Measurements from ENCODE around the gene ZNF334. TPM values are rescaled to one million over a fixed set of nuclear protein-coding genes. Genes with fewer than 3 reads are reported as not detected.

Gene ZNF334
- total RNA-seq, 1 donor from 2014 or later = 7.8 TPM

DNA sequence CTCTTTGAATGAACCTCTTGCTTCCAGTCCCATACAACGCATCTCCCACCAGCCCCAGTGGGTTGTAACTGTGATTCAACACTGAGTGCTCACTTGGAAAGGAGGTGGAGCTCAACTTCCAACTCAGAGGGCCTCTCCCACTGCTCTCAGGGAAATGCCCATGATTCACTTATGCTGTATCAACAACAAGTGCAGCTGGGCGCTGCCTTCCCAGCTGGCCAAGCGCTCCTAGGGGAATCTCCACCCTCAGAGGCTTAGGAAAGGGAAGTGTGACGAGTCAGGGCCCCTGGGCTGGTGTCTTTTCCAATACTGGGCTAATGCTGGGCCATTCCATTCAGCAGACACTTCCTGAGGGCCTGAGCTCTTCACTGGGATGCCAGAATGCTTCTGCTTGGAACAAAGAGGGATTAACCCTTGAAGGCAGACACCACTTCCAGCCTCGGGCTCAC is 45.2 kb upstream of the ZNF334 start:
- Histone ChIP-seq H3K36me3 (ENCODE audit: control insufficient read depth, insufficient read depth, low read length) (no peaks in the 10 kb centered on the region), H3K27me3 (ENCODE audit: control insufficient read depth, insufficient read depth, low read length) (no peaks in the 10 kb centered on the region), H3K4me3 (ENCODE audit: low read depth, low read length) (no peak overlapping the region)
- peak; percentile 79 for DNase-seq (ENCODE audit: low read depth)
- TF ChIP-seq, protein P1, sequence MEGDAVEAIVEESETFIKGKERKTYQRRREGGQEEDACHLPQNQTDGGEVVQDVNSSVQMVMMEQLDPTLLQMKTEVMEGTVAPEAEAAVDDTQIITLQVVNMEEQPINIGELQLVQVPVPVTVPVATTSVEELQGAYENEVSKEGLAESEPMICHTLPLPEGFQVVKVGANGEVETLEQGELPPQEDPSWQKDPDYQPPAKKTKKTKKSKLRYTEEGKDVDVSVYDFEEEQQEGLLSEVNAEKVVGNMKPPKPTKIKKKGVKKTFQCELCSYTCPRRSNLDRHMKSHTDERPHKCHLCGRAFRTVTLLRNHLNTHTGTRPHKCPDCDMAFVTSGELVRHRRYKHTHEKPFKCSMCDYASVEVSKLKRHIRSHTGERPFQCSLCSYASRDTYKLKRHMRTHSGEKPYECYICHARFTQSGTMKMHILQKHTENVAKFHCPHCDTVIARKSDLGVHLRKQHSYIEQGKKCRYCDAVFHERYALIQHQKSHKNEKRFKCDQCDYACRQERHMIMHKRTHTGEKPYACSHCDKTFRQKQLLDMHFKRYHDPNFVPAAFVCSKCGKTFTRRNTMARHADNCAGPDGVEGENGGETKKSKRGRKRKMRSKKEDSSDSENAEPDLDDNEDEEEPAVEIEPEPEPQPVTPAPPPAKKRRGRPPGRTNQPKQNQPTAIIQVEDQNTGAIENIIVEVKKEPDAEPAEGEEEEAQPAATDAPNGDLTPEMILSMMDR (IDR thresholded peaks at IDR 0.05; ENCODE audit: insufficient read depth, low read length, poor library complexity, severe bottlenecking) = no peak

DNA sequence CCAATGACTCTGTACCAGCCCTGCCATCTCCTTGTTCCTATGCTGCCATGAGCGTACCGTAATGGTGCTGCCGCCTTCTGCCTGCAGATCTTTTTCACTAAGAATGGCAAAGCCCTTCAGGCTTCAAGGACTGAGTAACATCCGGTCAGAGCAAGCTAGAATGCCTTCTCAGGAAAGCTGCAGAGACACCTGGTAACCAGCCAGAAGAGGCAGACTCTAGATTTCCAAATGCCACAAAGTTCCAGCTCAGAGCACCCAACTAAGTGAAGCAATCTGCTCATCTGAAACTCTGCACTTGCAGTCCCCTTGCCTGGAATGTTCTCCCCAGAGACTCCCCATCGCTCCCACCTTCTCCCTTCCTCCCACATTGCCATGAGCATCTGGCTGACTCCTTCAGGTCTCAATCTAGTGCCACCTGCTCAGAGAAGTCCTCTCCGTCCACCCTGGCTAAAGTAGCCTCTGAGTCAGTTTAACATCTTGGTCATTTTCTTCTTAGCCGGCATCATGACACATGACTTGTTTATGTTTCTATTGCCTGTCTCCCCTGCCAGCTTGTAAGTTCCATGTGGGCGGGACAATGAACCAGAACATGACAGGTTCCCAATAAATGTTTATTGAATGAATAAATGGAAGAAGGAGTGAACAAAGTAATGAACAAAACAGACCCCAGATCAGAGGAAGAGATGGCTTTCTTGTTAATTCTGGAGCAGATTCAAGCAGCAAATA is 44.0 kb upstream of the ZNF334 start:
- Histone ChIP-seq H3K36me3 (ENCODE audit: control insufficient read depth, insufficient read depth, low read length) (no peaks in the 10 kb centered on the region), H3K27me3 (ENCODE audit: control insufficient read depth, insufficient read depth, low read length) (no peaks in the 10 kb centered on the region), H3K4me3 (ENCODE audit: low read depth, low read length) (no peak overlapping the region)
- TF ChIP-seq, protein P1 (IDR thresholded peaks at IDR 0.05; ENCODE audit: insufficient read depth, low read length, poor library complexity, severe bottlenecking) = no peak
- no peak for DNase-seq (ENCODE audit: low read depth)

DNA sequence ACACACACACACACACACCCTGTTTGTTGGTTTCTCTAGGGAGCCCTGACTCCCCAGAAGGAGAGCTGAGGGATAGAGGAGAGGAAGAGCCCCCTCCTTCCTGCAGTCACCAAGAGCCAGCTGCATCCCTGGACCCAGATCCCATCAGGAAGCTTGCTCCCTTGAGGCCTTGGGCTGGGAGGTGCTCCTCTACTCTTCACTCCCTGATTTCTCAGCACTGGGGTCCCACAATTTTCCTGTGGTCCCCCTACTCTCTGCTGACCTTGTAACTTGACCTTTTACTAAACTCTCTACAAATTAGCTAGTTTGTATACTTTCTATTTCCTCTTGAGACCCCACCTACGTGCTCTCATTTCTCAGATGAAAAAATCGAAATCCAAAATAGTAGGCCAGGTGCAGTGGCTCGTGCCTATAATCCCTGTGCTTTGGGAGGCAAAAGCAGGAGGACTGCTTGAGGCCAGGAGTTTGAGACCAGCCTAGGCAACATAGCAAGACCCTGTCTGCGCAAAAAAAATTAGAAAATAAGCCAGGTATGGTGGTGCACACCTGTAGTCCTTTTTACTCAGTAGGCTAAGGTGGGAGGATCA is 42.1 kb upstream of the ZNF334 start:
- no peaks in the 10 kb centered on the region for H3K27me3 ChIP-seq (ENCODE audit: control insufficient read depth, insufficient read depth, low read length)
- no peaks in the 10 kb centered on the region for H3K36me3 ChIP-seq (ENCODE audit: control insufficient read depth, insufficient read depth, low read length)
- TF ChIP-seq, protein P1 (IDR thresholded peaks at IDR 0.05; ENCODE audit: insufficient read depth, low read length, poor library complexity, severe bottlenecking) = no peak
- H3K4me3 ChIP-seq (ENCODE audit: low read depth, low read length) = no peak overlapping the region
- DNase-seq (ENCODE audit: low read depth) = no peak

DNA sequence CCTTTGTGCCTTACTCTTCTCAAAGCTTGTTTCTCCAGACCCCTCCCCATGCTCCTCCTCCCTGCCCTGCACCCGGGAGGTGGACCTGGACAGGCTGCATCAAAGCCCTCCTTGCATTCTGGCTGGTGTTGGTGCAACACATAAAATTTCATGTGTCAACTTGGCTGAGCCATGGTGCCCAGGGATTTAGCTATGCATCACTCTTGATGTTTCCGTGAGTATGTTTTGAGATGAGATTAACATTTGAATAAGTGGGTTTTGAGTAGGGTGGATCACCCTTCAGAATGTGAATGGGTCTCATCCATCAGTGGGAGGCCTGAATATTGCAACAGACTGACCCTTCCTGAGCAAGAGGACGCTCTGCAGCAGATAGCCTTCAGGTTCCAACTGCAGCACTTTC is 41.5 kb upstream of the ZNF334 start:
- Histone ChIP-seq H3K36me3 (ENCODE audit: control insufficient read depth, insufficient read depth, low read length) (no peaks in the 10 kb centered on the region), H3K27me3 (ENCODE audit: control insufficient read depth, insufficient read depth, low read length) (no peaks in the 10 kb centered on the region), H3K4me3 (ENCODE audit: low read depth, low read length) (no peak overlapping the region)
- TF ChIP-seq, protein P1 (IDR thresholded peaks at IDR 0.05; ENCODE audit: insufficient read depth, low read length, poor library complexity, severe bottlenecking) = no peak
- DNase-seq (ENCODE audit: low read depth) = no peak

DNA sequence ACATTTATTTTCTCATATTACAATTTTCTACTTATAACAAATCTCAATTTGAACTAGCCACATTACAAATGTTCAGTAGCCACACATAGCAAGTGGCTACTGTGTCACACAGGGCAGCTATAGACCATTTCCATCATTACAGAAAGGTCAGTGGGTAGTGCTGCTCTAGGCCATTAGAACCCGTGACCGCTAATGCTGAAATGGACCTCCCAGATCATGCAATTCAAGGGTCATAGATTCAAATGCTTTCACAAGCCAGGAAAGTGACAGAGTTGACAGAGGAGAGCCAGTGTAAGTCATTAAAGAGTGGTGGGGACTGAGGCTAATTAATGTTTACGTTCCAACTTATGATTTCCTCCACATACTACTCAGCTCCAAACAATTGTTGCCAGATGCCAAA is 40.6 kb upstream of the ZNF334 start:
- H3K36me3 ChIP-seq (ENCODE audit: control insufficient read depth, insufficient read depth, low read length) = no peaks in the 10 kb centered on the region
- no peaks in the 10 kb centered on the region for H3K27me3 ChIP-seq (ENCODE audit: control insufficient read depth, insufficient read depth, low read length)
- TF ChIP-seq, protein P1 (IDR thresholded peaks at IDR 0.05; ENCODE audit: insufficient read depth, low read length, poor library complexity, severe bottlenecking) = no peak
- no peak for DNase-seq (ENCODE audit: low read depth)
- no peak overlapping the region for H3K4me3 ChIP-seq (ENCODE audit: low read depth, low read length)
